GM19023 (cell line): ENCODE measurements around the gene PUM2.

Source experiments
- ATAC-seq: cut with Tn5 transposase; IDR thresholded peaks from one replicate; pipeline ENCODE4 v1.9.1; 2021; ENCODE audit warnings: mild to moderate bottlenecking, moderate library complexity; ENCODE audit not compliant: unreplicated experiment

Gene PUM2

GRCh38 chr2:20218331-20219320 is 132.0 kb downstream of the PUM2 start:
- no peak for ATAC-seq

GRCh38 chr2:20217041-20217970 is 133.3 kb downstream of the PUM2 start:
- ATAC-seq = no peak

- no peak for ATAC-seq
Observed at GRCh38 chr2:20216130-20217025, 134.3 kb downstream of the PUM2 start.

- no peak for ATAC-seq
Observed at GRCh38 chr2:20215183-20216040, 135.2 kb downstream of the PUM2 start.

- ATAC-seq = no peak
Observed at GRCh38 chr2:20214566-20215182, 136.0 kb downstream of the PUM2 start.

GRCh38 chr2:20213651-20214565 is 136.7 kb downstream of the PUM2 start:
- peak; percentile 33 for ATAC-seq

- ATAC-seq = no peak
Observed at GRCh38 chr2:20212871-20213503, 137.7 kb downstream of the PUM2 start.

GRCh38 chr2:20212459-20212870 is 138.2 kb downstream of the PUM2 start:
- ATAC-seq = peak; percentile 57

GRCh38 chr2:20211860-20212458 is 138.7 kb downstream of the PUM2 start:
- no peak for ATAC-seq

- no peak for ATAC-seq
Observed at GRCh38 chr2:20211420-20211819, 139.2 kb downstream of the PUM2 start.

GRCh38 chr2:20210462-20210861 is 140.2 kb downstream of the PUM2 start:
- ATAC-seq = no peak

GRCh38 chr2:20209373-20210109 is 141.1 kb downstream of the PUM2 start:
- no peak for ATAC-seq

GRCh38 chr2:20208476-20208859 is 142.2 kb downstream of the PUM2 start:
- no peak for ATAC-seq

GRCh38 chr2:20207051-20207450 is 143.6 kb downstream of the PUM2 start:
- ATAC-seq = no peak

- no peak for ATAC-seq
Observed at GRCh38 chr2:20205915-20206524, 144.6 kb downstream of the PUM2 start.

GRCh38 chr2:20205069-20205468 is 145.6 kb downstream of the PUM2 start:
- ATAC-seq = no peak
